ENCODE data around the gene TRABD2A.
A peak's percentile ranks its signal among the peaks of the same experiment; 100 is the strongest.

Gene TRABD2A

DNA sequence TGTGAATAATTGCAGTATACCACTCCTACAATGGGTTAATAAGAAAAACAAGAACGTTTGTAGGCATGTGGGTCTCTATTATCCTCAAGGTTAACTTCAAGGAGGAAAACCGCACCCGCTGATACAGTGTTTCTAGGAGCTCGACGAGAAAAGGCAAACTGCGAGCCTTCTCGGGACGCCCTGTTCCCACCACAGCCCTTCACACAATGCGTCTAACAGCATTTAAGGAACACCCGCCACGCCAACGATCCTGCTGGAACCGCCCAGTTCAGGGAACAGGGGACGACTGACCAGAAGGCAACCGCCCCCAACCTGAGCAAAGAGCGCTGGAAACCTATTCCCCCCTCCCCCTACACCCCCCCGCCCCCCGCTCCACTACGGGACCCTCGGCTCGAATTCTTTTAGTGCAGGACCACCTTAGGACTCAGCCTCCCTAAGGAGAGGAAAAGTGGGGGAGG lies 23.9 kb upstream of the TRABD2A start:
- DNase-seq (ENCODE audit: low read depth in 2 of 2), result no peak

DNA sequence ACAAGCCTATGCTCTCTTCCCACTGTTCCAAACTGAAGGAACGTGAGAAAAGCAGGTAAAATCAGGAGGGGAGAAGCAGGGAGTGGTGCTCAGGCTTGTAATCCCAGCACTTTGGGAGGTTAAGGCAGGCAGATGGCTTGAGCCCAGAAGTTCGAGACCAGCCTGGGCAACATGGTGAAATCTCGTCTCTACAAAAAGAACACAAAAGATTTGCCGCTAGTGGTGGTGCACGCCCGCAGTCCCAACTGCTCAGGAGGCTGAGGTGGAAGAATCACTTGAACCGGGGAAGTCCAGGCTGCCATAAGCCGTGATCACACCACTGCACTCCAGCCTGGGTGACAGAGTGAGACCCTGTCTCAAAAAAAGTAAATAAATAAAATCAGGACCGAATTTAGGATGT lies 23.3 kb upstream of the TRABD2A start:
- DNase-seq (ENCODE audit: low read depth in 2 of 2), result no peak

DNA sequence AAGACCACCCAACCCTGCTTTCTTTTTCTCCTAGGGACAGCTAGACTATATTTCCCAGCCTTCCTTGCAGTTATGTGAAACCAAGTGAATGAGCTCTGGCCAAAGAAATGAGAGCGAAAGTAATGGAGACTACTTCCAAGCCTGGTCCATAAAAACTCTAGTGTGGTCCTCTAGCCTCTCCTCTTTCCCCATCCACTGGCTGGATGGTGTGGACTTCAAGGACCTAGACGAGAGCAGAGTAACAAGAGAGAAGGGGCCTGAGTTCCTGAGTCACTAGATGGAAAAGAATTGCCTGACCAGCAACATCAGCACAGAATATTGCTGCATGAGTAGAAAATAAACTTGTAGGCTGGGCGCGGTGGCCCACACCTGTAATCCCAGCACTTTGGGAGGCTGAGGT lies 21.6 kb upstream of the TRABD2A start:
- DNase-seq (ENCODE audit: low read depth in 2 of 2), result no peak

DNA sequence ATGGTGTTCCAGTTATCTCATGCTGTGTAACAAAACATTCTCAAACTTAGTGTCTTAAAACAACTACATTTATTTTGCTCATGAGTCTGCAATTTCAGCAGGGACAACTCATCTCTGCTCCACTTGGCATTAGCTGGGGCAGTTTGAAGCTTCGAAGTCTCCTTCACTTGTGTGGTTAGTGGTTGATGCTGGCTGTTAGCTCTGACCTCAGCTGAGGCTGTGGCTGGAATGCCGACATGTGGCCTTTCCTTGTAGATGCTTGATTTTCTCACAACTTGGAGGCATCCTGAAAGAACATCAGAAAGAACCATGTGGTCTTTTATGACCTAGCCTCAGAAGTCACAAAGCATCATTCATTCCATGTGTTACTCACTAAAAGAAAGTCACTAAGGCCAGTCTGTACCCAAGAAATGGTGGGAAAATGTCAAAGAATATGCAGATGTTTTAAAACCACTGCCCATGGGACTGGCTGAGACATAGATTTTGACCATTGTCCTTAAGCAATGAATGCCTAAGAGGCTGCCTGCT lies 20.8 kb upstream of the TRABD2A start:
- no peak for DNase-seq (ENCODE audit: low read depth in 2 of 2)

DNA sequence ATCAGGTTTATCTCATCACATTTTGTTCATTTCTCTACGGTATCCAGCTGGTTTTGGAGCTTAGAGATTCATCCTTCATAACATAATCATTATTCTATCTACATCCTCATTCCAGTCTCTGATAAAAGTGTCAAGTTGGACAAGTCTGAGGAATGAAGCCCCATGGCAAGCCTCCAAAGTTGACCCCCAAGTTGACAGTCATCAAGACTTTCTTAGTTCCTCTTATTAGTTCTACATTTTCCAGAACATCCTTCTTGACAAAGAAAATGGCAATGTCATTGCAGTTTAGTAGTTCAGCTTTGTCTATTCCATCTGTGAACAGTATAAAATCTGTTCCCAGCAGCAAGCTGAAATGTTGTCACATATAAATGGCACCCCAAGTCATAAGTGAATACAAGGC lies 20.1 kb upstream of the TRABD2A start:
- DNase-seq (ENCODE audit: low read depth in 2 of 2), result no peak

DNA sequence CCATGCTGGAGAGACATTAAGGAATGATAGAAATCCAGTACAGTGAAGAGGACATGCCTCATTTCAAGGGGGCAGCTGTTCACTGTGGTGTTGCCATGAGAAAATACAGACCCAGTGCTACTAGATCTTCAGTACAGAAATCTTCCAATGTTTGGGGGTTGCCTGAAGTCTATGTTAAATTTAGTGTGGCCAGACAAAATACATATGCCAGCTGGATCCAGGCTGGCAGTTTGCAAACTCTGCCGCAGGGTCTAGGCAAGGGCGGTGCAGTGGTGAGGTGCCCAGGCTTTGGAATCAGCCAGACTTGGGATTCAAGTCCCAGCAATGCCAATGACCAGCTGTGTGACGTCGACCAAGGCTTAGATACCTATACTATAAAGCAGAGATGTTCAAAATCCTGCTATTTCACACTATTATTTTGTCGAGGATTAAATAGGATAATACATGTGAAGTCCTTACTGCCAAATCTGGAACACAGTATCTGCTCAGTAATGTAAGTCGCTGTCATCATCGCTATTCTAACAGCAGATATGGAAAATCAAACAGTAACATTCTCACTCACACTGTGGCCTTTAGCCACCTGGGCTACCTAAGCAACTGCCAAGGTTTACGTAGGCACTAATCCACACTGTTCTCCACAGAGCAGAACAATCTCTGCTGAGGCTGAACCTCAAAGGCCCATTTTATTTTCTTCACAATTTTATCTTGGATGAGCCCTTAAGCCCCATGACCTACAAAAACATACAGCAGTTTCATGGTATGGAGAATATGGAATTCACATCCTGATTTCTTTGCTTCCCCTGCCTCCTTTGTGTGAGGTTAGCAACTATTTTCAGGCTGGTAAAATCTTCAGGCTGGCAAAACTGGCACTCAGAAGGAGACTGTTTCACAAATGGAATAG lies 18.7 kb upstream of the TRABD2A start:
- no peak for DNase-seq (ENCODE audit: low read depth in 2 of 2)

DNA sequence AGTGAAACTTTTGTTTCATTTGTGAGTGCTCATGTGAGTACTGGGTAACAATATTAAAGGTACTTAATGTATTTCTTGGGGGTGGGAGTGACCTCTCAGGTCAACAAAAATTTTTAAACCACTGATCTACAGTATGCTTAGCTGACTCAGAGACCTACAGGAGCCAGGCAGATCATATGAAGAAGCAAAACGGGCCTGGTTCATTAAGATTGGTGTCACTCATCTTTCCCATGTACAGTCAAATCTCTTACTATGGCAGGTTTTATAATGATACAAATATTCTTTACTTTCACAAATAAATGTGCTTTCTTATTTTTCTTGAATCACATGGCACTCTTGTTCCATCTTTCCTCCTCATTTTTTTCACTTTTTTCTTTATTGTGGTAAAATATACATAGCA lies 16.9 kb upstream of the TRABD2A start:
- no peak for DNase-seq (ENCODE audit: low read depth in 2 of 2)

DNA sequence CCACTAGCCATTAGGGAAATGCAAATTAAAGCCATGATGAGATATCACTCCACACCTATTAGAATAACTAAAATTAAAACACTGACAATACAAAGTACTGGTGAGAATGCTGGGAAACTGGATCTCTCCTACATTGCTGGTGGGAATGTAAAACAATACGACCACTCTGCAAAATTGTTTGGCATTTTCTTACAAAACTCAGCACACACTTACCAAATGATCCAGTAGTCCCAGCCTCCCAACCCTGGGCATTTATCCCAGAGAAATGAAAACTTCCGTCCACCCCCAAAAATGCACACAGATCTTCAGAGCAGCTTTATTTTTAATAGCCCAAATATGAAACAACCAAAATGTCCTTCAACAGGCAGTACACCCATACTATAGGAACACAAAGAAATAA lies 15.7 kb upstream of the TRABD2A start:
- DNase-seq (ENCODE audit: low read depth in 2 of 2), result no peak

DNA sequence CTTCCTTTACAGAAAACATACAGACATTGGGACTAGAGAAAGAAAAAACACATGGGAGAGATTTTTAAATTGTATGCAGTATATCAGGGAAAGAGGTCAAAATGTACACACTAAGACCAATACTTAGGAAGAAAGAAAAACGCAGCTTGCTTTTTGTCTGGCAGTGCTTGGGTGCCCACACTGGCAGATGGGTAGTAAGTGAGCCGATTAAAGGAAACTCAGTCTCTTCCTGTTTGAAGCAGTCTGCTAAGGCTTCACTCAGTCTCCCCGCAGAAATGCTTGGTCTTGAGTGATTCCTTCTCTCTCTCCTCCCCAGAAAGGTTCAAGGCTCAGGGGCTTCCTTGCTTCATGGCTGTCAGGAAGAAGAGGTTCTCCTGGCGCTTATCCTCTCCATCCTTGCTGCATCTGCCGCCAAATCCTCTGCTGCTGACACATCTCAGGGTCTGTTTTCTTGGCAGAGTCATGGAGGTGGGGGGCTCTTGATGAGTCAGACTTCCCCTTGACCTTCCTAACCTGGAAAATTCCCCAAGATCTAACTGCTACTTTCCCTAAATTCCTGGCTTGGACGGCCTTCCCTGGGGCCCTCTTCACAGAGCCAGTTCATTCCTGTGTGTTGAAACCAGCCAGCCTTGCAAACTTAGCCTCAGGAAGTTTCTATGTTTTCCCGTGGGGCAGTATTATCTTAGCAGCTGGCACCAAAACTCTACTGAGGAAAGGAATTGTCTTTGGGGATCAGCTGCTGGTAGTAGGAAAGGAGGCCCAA lies 14.1 kb upstream of the TRABD2A start:
- DNase-seq (ENCODE audit: low read depth in 2 of 2), result no peak

DNA sequence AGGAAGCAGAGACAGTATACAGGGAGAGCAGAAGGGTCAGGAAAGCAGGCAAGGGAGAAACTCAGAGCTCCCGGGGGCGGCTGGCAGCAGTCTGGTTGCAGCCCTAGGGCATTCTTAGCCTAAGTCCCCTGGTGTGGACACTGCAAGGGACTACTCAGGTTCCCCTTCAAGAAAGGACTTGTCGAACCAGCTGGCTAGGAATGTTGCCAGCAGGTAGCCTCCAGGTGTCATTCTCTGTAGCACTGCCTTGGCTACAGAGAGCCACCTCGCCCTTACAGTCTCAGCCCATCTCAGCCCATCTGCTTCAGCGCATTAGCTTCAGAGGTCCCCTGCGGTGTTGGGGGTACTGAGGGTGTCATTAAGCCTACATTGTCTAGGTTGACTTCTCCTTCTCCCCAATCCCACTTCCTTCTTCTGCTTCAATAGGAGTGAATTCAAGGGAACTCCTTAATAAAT lies 13.3 kb upstream of the TRABD2A start:
- no peak for DNase-seq (ENCODE audit: low read depth in 2 of 2)

DNA sequence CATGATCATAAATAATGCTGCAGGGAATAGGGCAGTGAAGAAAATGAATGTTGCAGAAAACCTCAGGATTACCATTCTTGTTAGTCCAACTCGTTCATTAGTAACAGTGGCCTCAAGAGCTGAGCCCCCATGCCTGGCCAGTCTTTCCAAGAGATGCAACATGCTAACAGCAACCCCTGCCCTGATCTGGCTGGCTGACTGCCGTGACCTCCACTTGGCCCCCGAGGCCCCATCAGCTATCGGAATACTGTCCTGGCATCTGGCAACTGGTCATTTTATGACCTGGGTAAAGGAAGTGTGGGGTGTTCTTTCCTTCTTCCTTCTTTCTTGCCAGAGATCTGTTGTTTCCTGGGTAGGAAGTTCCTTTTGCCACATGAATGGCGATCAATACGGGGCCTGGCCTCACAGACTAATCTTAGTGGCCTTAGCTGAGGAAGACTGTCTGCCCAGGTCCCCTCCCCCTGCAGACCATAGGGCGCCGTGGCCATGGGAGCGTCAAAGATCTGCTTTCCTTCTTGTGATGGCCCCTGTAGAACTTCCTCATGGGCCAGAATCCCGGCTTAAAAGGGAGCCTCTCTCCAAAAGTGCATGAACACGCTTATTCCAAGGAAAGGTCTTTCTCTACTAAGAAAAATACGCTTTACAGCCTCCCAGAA lies 10.6 kb upstream of the TRABD2A start:
- DNase-seq (ENCODE audit: low read depth in 2 of 2), result no peak

DNA sequence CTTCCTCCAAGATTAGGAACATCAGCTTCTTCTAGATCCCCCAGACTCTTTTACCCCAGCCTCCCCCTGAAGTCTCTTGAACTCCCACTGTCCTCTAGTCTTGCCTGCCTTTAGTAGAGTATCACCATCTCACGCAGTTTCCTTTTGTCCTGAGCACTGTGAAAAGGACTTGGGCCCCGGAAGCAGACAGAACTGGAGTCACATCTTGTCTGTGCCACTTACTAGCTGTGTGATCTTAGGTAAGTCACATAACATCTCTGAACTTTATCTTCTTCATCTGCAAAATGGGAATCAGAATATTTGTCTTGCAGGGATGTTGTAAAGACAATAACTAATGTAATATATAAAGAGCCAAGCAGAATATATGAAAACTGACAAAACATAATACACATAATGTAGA lies 8.4 kb upstream of the TRABD2A start:
- DNase-seq (ENCODE audit: low read depth in 2 of 2), result no peak

DNA sequence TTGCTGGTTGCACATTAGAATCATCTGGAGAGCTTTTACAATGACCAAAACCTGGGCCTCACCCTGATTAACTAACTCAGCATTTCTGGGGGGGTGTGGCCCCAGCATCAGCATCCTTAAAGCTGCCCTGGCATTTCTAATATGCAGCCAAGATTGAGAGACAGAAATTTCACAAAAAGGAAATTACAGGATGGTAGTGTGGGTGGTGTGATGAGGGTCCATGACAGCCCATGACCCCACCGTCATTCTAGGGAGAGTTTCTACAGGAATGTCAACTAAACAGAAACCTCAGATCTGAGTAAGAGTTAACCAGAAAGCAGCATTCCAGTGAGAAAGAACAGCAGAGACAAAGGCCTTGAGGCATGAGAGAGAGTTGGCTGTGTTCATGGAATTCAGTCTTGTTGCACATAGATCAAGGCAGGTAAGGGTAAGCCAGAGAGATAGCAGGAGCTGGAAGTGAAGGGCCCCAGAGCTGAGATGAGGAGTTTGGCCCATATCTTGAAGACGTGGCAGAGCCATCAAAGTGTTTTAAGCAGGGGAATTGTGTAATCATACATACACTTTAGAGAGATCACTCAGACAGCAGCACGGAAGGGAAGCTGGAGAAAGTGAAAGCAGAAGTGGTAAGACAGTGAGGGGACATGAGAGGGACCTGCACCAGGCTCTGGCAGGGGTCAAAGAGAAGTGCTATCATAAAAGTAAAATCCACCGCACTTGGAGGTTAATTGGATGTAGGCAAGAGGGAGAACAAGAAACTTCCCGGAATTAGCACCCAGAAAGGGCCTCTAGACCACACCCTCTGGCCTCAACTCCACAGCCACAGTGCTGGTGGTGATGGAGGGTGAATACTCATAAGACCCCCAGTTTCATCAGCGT lies 7.8 kb upstream of the TRABD2A start:
- peak in 1 of 2 donors; percentile 41 for DNase-seq (ENCODE audit: low read depth in 2 of 2)

DNA sequence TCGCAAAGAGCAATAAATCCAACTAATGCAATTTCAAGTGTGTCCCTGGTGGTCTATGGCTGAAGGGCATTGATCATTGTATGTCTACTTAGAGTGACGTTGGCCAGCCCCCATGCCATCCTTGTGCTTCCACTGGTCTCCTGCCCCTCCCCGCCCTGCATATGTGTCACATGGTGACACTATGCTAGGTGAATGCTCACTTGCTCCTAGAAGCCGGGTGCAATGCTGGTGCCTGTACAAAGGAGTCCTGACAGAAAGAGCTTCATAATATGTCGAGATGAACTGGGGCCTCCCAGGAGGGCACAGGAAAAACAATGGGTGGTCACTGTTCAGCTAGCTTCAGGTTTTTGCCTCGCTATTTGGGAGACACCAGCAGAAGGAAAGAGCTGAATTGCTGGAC lies 5.9 kb upstream of the TRABD2A start:
- no peak for DNase-seq (ENCODE audit: low read depth in 2 of 2)

DNA sequence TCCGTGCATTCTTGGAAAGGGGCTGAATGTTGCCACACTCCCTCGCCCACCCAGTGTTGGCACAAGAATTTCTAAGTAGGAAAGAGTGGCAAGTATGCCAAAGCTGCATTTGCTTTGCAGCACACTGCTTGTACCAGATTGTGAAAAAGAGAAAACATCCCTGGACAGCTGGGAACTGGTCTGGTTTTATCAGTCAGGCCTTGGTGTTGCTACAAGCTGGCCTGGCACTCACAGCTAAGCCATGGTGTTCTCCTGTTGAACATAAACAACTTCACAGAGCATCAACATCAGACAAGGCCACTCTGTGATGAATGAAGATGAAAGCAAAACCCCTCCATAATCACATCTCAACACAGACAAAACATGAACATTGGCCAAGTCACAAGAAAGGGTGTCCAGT lies 4.2 kb upstream of the TRABD2A start:
- no peak for DNase-seq (ENCODE audit: low read depth in 2 of 2)

DNA sequence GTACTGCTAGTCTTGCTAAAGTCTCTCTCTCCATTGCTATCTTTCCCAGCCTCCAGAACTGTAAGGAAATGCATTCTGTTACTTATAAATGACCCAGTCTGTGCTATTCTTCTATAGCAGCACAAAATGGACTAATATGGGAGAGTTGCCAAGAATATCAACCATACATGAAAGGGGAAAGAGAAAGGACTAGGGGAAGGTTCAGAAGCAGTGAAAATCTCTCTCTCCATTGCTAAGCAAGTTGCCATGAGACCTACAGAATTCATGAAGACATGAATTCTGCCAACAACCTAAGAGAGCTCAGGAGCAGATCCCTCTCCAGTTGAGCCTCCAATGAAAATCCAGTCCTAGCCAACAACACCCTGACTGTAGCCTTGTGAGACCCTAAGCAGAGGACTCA lies 3.6 kb upstream of the TRABD2A start:
- DNase-seq (ENCODE audit: low read depth in 2 of 2), result no peak

DNA sequence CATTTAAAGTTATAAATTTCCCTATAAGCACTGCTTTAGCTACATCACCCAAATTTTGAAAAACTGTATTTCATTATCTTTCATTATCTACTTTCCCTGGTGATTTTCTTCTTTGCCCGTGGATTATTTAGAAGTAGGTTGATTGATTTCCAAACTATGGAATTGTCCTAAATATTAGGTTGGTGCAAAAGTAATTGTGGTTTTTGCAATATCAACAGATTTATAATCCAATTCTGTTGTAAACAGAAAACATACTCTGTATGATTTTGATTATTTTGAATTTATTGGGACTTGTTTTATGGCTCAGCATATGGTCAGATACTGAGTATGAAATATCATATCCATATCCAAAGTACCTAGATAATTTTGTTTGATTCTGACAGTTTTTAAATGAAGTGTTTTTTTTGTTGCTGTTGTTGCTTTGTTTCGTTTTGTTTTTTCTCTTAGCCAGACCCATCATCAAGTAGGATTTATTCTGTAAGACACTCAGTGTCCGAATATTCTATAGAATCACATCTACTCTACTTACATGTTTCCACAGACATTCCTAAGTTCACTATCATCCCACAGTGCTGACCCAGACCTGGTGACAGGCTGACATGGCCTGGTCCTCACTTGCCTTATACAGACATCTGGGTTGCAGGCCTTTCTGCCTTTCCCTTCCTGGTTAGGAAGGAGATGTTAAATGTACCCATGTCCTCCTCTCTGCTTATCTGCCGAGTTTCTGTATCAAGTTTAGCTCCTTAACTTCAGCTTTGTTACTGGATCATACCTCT lies 2.1 kb upstream of the TRABD2A start:
- DNase-seq (ENCODE audit: low read depth in 2 of 2), result no peak

DNA sequence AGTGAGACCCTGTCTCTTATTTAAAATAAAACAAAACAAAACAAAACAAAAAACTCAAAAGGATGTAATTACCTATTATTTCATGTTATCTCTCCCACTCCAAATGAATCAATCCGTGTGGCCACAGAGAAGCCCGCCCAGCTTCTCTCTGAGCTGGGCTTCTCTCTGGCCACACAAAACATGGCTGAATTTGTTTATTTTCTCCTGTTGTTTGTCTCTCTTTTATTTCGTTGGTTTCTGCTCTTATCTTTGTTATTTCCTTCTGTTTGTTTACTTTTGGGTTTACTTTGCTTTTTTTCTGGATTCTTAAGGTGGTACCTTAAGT lies 1.5 kb upstream of the TRABD2A start:
- no peak for DNase-seq (ENCODE audit: low read depth in 2 of 2)

DNA sequence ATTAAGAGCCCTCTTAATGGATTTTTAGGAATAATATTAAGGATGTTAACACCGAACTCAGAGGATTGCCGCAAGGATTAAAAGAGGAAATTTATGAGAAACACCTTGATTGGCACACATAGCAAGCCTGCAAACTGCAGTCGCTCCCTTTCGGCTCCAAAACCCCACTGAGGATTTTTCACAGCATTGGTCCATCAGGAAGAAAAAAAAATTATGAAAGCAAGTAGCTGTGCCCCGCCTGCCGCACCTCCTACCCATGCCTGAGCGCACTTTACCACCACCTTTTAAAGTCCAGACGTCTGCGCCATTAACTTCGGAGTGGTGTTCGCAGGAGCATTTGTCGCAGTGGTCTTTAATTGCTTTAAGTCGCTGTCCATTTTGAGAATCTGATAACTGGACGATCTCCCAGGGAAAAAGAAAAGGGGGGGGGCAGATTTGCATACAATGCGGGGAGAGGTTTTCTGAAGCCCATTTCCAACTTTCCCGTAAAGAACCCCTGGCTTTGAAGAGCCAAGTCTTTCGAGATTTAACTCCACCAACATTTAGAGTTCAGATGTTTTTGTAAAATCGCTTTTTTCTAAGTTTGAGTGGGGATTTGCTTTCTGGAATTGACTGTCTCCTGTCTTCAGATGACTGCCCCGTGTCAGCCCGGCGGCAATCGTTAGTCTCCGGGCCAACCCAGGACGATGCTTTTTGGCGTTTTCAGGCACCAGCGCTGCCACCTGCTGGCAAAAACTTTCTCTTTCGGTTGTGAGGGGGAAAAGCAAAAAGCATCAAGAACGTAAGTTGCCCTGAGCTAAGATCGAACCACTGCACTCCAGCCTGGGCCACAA lies 913 bp upstream of the TRABD2A start:
- DNase-seq (ENCODE audit: low read depth in 2 of 2), result peak; percentile 71 to 77

DNA sequence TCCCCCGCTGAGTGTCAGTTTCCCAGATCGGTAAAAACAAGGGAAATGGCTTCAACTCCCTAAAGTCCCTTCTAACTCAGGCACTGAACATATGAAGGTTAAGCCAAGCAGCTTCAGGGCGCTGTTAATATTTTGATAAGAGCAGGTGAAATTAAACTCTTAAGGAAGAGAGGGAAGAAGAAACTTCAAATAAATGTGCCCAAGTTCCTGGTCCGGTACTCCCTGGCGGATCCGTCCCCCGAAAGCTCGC lies 564 bp downstream of the TRABD2A start:
- DNase-seq (ENCODE audit: low read depth in 2 of 2), result no peak

Measured in stimulated activated CD8-positive, alpha-beta memory T cell treated with anti-CD3 and anti-CD28 coated beads, Interleukin-2, amount 100 ng/mL, for 1 hour (primary cell).